ENCODE data around the gene PSMD13.
"Not testable (repeated sequence)": the region's sequence is repeated elsewhere in the genome, so short reads cannot be mapped to it uniquely, and the experiment has no call there.

- TF ChIP-seq CTCF (IDR thresholded peaks at IDR 0.05; ENCODE audit: low read length); EZH2 (IDR thresholded peaks at IDR 0.05; ENCODE audit: borderline replicate concordance, low read length): not testable (repeated sequence)
Observed at GRCh38 chr11:192674-193128, 44.1 kb upstream of the PSMD13 start, which contains the start of gene SCGB1C1.

All from OCI-LY1 (cell line).